Loucy (cell line): ENCODE results near the gene NR1H2.
A peak's percentile ranks its signal among the peaks of the same experiment; 100 is the strongest.

Source experiments
- CTCF ChIP-seq: fragments of 200-600 bp; sonication (generic); conservative IDR thresholded peaks from 2 replicates; pipeline ENCODE4 v1.5.1; 2014; ENCODE audit warnings: mild to moderate bottlenecking, antibody characterized with exemption, low read length
- EZH2phosphoT487 ChIP-seq: fragments of 200-600 bp; IDR thresholded peaks from 2 replicates; pipeline ENCODE4 v1.6.1; 2018; ENCODE audit warnings: antibody characterized with exemption, mild to moderate bottlenecking, moderate library complexity, borderline replicate concordance

DNA sequence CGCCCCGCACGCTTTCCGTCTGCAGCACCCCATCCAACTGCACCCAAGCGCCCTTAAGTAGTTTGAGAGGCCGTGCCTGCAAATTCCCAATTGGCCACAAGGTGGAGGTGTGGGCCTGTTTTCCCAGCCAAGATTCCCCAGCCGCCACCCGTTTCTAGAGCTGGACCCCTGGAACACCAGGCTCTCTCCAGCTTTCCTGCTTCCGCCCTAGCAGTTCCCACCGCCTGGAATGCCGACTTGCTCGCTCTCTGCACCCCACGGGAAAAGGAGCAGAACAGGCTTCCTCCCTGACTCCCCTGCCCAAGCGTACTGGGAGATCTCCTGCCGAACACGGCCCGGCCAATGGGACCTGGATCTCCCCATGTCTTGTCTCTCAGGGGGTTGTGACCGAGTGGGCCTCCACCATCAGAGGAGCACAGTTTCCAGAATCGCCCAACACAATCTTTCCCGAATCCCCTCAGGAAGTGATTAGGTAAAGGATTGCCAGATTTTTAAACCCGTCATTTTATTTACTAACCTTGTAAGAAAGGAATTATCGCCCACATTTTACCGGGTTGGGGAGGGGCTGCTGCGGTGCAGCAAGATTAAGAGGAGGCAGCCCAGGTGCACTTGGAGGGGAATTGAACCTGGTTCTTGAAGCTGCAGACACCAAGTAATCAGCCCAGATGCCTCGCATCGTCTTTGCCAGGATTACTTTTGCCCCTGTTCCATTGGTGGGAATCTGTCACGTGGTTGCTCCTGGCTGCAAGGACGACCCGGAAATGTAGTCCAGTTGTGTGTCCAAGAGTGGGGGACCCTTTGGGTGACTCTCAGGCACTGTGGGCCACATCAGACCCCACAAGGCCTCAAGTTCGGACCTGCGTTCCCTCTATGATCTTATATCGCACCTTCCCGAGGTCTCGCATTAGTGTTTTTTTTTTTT lies 7.3 kb upstream of the NR1H2 start:
- TF ChIP-seq CTCF (peak; percentile 83), EZH2phosphoT487 (no peak)
